GM21526 (cell line): ENCODE measurements around the gene ANGPTL5.
"Not testable (repeated sequence)": the region's sequence is repeated elsewhere in the genome, so short reads cannot be mapped to it uniquely, and the experiment has no call there.

Source experiments
- ATAC-seq: cut with Tn5 transposase; IDR thresholded peaks from one replicate; pipeline ENCODE4 v1.9.1; 2021; ENCODE audit warnings: moderate library complexity; ENCODE audit not compliant: unreplicated experiment, low FRiP score

ANGPTL5 gene

DNA sequence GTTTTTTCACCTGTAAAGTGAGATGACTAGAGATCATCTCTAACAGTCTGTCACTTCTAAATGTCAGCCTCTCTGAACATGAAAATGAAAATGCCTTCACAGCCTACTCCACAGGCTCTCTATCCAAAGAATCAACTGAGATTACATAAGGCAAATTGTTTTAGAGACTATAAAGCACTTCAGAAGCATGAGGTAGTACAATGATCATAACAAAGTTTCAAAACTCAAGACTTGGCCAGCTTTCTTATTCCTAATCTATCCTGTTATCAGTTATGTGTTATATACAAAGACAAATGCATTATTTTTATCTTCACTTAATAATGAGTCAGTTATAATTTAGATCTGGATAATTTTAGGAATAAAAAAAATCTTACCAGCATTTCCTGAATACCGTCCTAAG lies 21.8 kb downstream of the ANGPTL5 start:
- ATAC-seq = no peak

DNA sequence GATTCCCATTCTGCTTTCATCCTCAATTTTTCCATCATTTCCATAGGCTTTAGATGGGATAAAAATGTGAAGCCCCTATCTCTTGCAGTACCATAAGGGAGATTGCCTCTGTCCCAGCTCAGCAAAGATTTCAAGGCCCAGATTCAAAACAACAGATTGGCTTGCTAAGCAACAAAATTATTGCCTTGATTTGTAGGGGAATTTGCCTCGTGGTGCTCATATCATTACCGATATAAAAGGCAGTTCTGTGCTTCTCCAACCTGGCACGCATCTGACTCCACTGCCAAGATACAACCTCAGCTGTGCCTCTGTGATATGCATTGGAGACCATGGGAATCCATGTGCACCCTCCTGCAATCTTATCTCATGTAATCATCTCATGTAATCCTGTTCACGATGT lies 26.6 kb downstream of the ANGPTL5 start:
- ATAC-seq = no peak

DNA sequence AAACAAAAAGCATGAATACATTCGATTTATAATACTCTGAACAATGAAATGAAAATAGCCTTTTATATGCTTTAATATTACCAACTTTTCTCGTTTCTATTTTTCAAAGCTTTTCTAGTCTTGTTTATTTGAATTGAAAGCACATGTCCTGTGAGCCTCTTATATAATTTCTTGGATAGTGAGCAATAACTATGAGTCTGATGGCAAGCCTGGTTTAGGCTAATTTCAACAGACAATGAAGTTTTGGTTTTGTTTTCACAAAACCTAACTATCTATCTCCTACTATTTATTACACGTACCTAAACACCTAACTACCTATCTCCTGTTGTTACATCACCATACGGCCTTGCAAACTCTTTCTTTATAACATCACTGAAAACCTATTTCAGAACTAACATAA lies 30.7 kb downstream of the ANGPTL5 start:
- no peak for ATAC-seq

DNA sequence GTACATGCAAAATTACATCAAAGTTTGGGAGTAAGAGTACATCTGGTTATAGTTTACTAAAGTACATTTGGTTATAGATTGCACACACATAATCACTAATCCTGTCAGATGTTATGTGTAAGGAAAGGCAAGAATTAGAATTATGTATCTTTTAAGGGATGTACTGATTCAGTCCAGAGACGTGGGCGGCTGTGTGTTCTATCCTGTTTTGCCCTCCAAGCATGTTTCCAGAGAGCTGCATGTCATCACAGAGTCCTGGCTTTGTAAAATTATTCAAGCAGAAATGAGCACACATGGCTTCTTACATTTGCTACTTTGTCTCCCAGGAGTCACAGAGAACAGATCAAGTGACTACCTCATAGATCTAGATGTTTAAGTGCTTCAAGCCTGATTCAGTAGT lies 34.7 kb downstream of the ANGPTL5 start:
- no peak for ATAC-seq

DNA sequence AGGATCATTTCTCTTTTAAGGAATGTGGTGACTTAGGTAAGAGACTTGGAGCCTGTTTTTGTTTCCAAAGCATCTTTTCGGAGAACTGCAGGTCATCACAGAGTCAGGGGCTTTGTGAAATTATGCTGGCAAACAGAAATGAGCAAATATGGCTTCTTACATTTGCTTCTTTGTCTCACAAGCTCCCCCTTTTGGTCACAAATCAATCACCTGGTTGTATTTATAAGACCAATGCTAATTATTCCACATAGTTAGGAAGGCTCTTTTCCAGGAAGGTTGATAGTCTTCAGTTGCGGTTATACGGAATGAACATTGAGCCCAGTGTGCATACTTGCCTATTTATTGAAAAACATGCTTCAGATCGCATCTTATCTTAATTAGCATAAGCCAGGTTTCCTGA lies 36.1 kb downstream of the ANGPTL5 start:
- ATAC-seq = no peak

DNA sequence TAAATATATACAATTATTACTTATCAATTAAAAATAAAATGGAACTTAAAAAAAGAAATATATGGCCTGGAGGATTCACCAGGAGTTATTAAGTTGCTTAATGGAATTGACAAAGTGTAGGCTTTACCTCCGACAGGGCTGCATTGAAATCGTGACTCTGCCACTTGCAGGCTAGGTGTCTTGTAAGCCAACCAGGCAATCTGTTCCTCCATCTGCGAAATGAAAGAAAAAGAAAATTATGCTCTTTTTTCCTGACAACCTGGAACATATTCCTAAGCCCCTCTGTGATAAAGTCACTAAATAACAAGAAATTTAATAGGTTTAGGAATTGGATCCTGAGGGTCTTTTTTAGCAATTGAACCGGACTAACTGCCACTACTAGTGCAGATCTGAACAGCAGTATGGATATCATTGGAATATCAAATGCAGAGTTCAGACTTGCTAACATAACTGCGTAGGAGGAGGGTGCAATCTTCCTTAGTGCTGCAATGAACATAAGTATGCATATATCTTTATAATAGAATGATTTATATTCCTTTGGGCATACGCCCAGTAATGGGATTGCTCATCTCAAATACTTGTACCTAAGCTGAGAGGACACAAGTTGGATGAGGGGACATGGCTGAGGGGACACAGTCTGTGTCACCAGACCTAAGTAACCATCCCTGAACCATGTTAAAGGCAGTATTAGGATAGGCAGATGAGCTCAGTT lies 44.0 kb downstream of the ANGPTL5 start:
- no peak for ATAC-seq

DNA sequence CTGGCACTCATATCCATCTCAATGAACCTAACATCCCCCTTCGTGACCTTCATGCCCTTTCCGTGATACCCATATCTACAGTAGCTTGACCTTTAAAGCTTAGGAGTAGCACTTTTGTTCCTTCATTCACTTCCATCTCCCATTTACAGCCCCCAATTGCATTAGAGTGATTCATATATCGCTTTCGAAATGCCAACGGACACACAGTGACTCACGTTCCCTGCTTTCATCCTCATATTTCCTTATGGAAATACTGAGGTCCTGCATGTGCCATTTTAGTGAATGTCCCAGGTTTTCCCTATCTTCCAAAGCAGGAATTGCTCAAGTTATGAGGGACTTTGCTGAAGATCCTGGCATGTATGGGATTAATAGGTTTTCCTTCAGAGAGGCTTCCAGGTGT lies 45.8 kb downstream of the ANGPTL5 start:
- no peak for ATAC-seq

DNA sequence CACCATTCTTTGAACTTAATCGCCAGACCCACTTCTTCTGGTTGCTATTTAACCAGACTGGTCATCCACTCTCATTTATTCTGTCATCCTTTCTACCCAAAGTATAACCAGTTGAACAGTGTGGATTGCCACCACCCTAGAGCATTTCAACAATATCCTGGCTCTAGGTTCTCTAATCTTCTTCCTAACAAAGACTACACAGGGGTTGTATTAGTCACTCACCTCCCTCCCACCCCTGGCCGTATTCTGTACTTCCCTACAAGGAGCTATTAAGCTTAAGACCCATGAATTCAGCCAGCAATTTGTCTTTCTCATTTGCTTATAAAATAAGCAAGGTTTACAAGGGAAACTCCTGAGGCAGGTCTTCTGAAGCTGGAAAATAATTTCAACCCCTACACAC lies 48.4 kb downstream of the ANGPTL5 start:
- ATAC-seq = no peak

DNA sequence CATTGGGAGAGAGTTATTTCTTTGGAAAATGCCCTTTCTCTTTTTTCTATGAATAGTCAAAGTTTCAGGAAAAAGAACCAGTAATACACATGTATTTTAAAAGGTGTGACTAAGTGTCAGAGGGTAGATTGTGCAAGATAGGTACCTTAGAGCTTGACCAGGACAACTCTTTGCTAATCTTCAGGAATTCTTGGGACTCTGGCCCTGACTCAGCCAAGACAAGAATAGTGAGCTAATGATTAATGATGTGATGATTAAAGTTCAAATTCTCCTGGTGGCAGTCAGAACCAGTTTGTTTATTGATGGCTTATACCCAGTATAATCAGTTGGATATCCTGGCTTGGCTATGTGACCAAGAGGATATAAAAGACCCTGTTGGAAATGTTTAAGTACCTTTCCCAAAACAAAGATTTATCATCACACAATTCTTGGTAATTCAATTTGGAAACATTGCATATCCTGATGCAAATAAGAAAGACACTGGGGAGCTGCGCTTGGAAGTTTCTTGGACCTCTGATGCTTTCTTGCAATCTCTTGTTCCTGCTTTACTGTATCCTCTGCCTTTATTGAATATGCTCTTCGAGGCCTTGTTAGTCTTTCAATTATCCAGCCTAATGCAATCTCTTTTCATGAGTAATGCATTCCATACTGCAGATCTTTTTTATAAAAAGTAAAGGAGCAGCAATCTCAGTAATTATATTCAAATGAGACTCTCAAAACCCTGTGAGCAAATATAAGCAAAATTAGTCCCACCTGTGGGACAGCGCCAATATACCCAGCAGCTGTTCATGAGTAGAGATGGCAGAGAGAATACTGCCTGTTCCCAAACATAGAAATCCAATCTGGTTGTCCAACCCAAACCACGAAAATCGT lies 49.5 kb downstream of the ANGPTL5 start:
- no peak for ATAC-seq

DNA sequence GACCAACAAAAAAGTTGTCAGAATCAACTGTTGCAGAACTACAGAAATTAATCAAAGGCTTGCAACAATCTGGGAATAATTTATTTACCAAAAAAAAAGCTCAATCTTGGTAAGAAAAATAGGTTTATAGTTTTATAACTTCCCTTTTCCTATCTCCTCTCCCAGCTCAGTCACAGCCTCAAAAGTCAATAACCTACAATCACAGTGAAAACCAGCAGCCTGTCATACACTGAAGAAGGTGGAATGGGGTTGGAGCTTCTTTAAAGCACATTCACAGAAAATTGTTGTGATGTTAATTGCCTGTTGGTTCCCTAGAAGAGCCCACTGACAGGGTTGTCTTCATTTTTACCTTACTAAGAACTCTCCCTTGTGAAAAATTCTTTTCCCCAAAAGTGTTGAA lies 52.2 kb downstream of the ANGPTL5 start:
- ATAC-seq = no peak

DNA sequence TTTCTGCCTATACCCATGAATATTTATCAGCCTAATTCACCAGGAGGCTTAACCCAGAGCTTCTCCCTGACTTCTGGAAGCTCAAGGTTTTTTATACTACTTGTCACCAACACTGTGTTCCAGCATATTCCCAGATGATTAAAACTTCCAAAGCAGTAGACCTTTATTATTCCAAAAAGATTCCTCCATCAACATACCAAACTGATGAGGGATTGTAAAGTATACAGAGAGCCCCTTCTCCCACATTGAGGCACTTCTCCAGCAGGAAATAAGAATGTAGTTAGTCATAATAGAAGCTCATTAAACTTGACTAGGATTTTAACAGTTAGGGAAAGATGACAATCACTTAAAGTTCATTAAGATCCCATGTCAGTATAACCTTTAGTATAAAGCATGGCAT lies 53.0 kb downstream of the ANGPTL5 start:
- ATAC-seq = no peak

DNA sequence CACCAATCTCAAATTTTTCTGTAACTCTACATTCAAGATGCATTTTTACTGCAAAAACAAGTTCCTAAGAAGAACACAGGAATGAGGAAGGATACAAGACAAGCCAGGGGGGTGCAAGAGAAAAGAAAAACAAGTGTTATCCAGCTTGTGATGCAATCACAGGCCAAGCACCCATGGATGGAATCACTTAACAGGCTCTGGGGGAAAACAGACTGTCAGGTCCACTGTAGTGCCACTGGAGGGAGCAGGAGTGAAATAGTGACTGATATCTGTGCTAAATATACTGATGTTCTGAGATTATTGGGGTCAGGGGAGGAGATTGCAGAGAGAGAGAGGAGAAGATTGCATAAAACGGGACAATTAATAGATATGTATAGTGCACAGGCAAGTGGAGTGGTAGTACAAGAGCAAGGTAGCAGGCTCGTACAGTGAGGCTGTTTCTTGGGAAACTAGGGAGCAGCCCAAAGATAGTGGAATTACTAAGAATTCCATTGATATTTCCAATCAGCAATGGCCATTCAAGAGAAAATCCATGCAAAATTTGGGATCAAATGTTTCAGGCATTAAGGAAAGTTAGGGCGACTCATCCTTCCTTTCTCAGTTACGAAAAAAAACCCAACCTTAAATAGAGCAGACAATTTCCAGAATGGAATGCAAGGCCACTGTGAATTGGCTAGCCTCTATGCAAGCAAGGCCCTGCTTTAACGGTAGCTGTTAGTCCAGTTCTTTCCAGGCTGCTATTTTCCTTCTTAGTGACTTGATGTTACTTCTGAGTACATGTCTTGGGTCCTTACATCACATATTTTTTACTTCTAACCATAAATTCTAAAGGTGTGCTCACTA lies 53.7 kb downstream of the ANGPTL5 start:
- no peak for ATAC-seq

DNA sequence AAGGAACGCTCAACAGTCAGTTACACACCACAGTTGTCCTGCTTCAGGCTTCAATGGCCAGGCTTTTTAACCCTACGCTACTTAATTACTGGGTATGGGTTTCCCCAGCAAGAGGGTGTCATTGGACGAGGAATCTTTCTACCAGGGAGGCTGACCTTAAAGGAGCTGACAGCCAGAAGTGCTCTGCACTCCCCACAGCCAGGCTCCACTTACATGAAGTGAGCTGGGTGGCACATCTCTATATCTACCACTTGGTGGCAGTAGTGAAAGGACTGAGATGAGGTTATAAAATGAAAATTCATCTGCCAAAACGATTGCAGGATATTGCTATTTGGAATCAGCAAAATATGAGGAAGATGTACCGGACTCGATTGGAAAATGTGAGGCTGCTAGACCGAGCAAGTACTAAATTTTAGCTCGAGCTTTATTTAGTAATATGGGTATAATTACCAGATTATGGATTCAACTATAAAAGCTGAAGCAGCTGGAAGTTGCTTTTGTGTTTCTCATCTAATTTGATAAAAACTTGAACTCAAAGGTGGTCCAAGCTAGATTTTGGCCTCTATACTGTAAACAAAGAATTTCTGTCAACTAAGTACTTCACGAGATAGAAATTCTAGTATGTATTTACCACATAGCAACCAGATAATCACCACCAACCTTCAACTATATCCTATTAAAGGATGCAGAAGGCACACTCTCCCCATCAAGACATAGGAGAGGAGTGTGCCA lies 55.5 kb downstream of the ANGPTL5 start:
- peak; percentile 95 for ATAC-seq

DNA sequence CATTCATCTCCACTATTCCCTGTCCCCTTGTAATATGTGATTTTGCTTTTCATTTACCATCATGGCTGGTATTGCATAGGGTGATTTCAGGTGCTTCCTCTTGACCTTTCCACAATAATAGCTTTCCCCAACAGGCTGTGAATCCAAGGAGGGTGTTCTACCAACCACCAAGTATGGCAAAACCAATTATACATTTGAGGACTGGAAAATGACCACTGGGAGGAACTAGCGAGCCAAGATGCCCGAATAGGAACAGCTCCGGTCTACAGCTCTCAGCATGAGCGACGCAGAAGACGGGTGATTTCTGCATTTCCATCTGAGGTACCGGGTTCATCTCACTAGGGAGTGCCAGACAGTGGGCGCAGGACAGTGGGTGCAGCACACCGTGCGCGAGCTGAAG lies 64.1 kb downstream of the ANGPTL5 start:
- not testable (repeated sequence) for ATAC-seq

DNA sequence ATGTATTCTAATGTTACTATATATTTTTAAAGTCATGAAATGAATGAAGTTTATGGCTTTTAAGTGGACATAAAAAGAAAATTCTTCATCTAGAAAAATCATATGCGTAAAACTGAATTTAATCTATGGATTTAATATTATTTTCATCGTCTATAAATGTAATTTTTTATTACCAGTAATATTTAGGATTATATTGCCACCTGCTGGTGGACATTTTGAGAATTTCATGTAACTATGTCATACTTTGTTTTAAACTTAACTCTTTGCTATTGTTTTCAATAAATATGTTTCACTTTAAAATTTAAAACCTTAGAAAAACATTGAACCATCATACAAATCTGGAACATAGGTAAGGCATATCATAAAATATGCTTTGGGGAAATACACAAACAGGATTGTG lies 68.1 kb downstream of the ANGPTL5 start:
- no peak for ATAC-seq

DNA sequence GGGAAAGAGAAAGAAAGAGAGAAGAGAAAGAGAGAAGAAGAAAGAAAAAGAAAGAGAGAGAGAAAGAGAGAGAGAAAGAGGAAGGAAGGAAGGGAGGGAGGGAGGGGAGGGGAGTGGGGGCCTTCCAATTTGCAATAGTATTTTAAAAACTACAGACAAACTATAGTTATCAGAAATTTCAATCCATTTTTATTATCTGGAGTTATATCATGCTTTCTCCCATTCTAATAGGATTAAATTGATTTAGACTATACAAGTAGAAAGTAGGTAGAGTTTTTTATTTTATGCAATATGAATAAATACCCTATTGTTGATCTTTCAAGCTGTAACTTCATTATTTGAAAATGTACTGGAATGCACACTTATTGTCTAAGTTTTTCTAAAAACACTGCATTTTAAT lies 71.7 kb downstream of the ANGPTL5 start:
- ATAC-seq = no peak

DNA sequence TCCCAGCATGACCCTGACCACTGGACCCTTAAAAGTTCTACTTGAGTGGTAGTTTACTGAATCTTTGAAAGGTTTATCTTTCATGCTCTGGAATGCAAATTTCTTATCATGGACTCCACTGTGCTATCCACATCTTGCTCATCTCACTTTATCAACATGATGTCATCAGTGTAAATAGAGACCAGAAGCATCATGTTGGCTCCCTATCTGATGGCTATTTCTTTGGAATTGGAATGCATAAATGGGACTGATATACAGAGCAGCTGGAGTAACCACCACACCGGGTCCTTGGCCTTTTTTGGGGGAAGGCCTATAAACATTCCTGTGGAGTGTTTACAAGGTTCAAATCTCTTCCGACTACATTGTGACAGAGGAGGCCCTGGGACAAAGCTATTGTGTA lies 75.6 kb downstream of the ANGPTL5 start:
- ATAC-seq = no peak
